HG03159 (cell line): Measurements from ENCODE around the gene SH2B2.

Experiments
- ATAC-seq: cut with Tn5 transposase; IDR thresholded peaks from one replicate; pipeline ENCODE4 v1.9.1; 2021; ENCODE audit warnings: mild to moderate bottlenecking, moderate library complexity; ENCODE audit not compliant: unreplicated experiment

The SH2B2 gene

GRCh38 chr7:102264367-102264891, 22.2 kb upstream of the SH2B2 start:
- ATAC-seq: no peak

GRCh38 chr7:102266541-102266940, 20.1 kb upstream of the SH2B2 start:
- no peak for ATAC-seq

GRCh38 chr7:102268635-102269034, 18.0 kb upstream of the SH2B2 start:
- no peak for ATAC-seq

- no peak for ATAC-seq
These were observed 16.3 kb upstream of the SH2B2 start for GRCh38 chr7:102270178-102270887.

GRCh38 chr7:102271158-102271798, 15.4 kb upstream of the SH2B2 start:
- ATAC-seq: no peak

GRCh38 chr7:102272075-102272916, 14.4 kb upstream of the SH2B2 start:
- ATAC-seq: no peak

GRCh38 chr7:102272917-102273748, 13.5 kb upstream of the SH2B2 start:
- ATAC-seq: no peak

- ATAC-seq: no peak
These were observed 12.6 kb upstream of the SH2B2 start for GRCh38 chr7:102273749-102274712.

- ATAC-seq: no peak
These were observed 11.5 kb upstream of the SH2B2 start for GRCh38 chr7:102275123-102275703.

GRCh38 chr7:102277901-102278300, 8.8 kb upstream of the SH2B2 start:
- ATAC-seq: no peak

GRCh38 chr7:102279537-102280400, 6.9 kb upstream of the SH2B2 start:
- ATAC-seq: no peak

GRCh38 chr7:102280521-102280920, 6.1 kb upstream of the SH2B2 start:
- ATAC-seq: no peak

GRCh38 chr7:102281785-102282184, 4.9 kb upstream of the SH2B2 start:
- no peak for ATAC-seq

- no peak for ATAC-seq
These were observed 4.0 kb upstream of the SH2B2 start for GRCh38 chr7:102282465-102283362.

- no peak for ATAC-seq
These were observed 3.0 kb upstream of the SH2B2 start for GRCh38 chr7:102283477-102284189.

GRCh38 chr7:102284399-102284798, 2.3 kb upstream of the SH2B2 start:
- no peak for ATAC-seq
